Activated CD8-positive, alpha-beta memory T cell treated with anti-CD3 and anti-CD28 coated beads for 48 hours (primary cell): ENCODE results near the gene NR3C2.

Source experiments
- DNase-seq, 3 experiments: peaks; one replicate each; pipeline ENCODE4 v3.0.0-alpha.2; 2020; ENCODE audit warnings: low read depth in 2 of 3, low spot score in 2 of 3

NR3C2 gene

GRCh38 chr4:148079961-148080360, 362.3 kb downstream of the NR3C2 start:
- no peak for DNase-seq

GRCh38 chr4:148078061-148078460, 364.2 kb downstream of the NR3C2 start:
- no peak for DNase-seq

- no peak for DNase-seq
Observed at GRCh38 chr4:148077581-148077980, 364.6 kb downstream of the NR3C2 start.

GRCh38 chr4:148076964-148077363, 365.2 kb downstream of the NR3C2 start:
- no peak for DNase-seq

- DNase-seq: no peak
Observed at GRCh38 chr4:148075438-148075837, 366.8 kb downstream of the NR3C2 start.

GRCh38 chr4:148074462-148074861, 367.8 kb downstream of the NR3C2 start:
- no peak for DNase-seq

GRCh38 chr4:148073349-148073748, 368.9 kb downstream of the NR3C2 start:
- no peak for DNase-seq

- no peak for DNase-seq
Observed at GRCh38 chr4:148072789-148073188, 369.4 kb downstream of the NR3C2 start.

GRCh38 chr4:148071009-148071408, 371.2 kb downstream of the NR3C2 start:
- no peak for DNase-seq

GRCh38 chr4:148069895-148070178, 372.4 kb downstream of the NR3C2 start:
- no peak for DNase-seq

GRCh38 chr4:148069086-148069894, 372.9 kb downstream of the NR3C2 start:
- no peak for DNase-seq

GRCh38 chr4:148068065-148068911, 373.9 kb downstream of the NR3C2 start:
- no peak for DNase-seq

GRCh38 chr4:148067301-148067916, 374.8 kb downstream of the NR3C2 start:
- DNase-seq: no peak

GRCh38 chr4:148065075-148065474, 377.1 kb downstream of the NR3C2 start:
- no peak for DNase-seq

GRCh38 chr4:148064451-148064850, 377.8 kb downstream of the NR3C2 start:
- no peak for DNase-seq

GRCh38 chr4:148062301-148062950, 379.8 kb downstream of the NR3C2 start:
- no peak for DNase-seq

GRCh38 chr4:148061795-148062194, 380.4 kb downstream of the NR3C2 start:
- DNase-seq: no peak

- no peak for DNase-seq
Observed at GRCh38 chr4:148061141-148061481, 381.1 kb downstream of the NR3C2 start.

GRCh38 chr4:148060264-148061140, 381.7 kb downstream of the NR3C2 start:
- no peak for DNase-seq

- DNase-seq: no peak
Observed at GRCh38 chr4:148059617-148060180, 382.5 kb downstream of the NR3C2 start.
